AG10803 (cell line): ENCODE results near the gene GPR84.
A peak's percentile ranks its signal among the peaks of the same experiment; 100 is the strongest.

Experiments
- DNase-seq: peaks from one replicate; pipeline ENCODE4 v3.0.0; 2010; ENCODE audit warnings: low read depth
- H3K4me3 ChIP-seq: 2 replicates; pipeline ENCODE4 v1.5.1; 2011; ENCODE audit warnings: mild to moderate bottlenecking, low read length, control low read depth
- CTCF ChIP-seq: conservative IDR thresholded peaks from 2 replicates; pipeline ENCODE4 v1.5.1; 2011; ENCODE audit warnings: mild to moderate bottlenecking, low read length, control low read depth, inconsistent platforms

Gene GPR84

GRCh38 chr12:54352891-54353874 is 11.1 kb downstream of the GPR84 start:
- peak; percentile 81 for DNase-seq
- peak overlapping the region; percentile 39 for H3K4me3 ChIP-seq
- TF ChIP-seq CTCF = no peak

GRCh38 chr12:54352022-54352531 is 12.2 kb downstream of the GPR84 start:
- peak; percentile 72 for DNase-seq
- TF ChIP-seq CTCF = no peak
- peak overlapping the region; percentile 39 for H3K4me3 ChIP-seq

- DNase-seq = no peak
- no peak overlapping the region for H3K4me3 ChIP-seq
- TF ChIP-seq CTCF = no peak
Observed at GRCh38 chr12:54351341-54351740, 12.9 kb downstream of the GPR84 start.

GRCh38 chr12:54350743-54351142 is 13.5 kb downstream of the GPR84 start:
- H3K4me3 ChIP-seq = no peak overlapping the region
- DNase-seq = no peak
- no peak for TF ChIP-seq CTCF

GRCh38 chr12:54349679-54350078 is 14.6 kb downstream of the GPR84 start:
- no peak overlapping the region for H3K4me3 ChIP-seq
- no peak for TF ChIP-seq CTCF
- DNase-seq = no peak

- no peak for TF ChIP-seq CTCF
- no peak for DNase-seq
- no peak overlapping the region for H3K4me3 ChIP-seq
Observed at GRCh38 chr12:54349036-54349435, 15.2 kb downstream of the GPR84 start.
